SIG-M5 treated with dmso at 0.1 percent for 504 hours (cell line): ENCODE data around the gene DEFB118.
"Not testable (repeated sequence)": the region's sequence is repeated elsewhere in the genome, so short reads cannot be mapped to it uniquely, and the experiment has no call there.

Experiments
- DNase-seq: peaks from one replicate; lab custom pipeline; 2025; ENCODE audit not compliant: unreplicated experiment; lab: John Stamatoyannopoulos, UW

Gene DEFB118, protein sequence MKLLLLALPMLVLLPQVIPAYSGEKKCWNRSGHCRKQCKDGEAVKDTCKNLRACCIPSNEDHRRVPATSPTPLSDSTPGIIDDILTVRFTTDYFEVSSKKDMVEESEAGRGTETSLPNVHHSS

GRCh38 chr20:31368301-31368700 lies at the start of gene DEFB118:
DEFB118 (plus strand) TSS chr20:31368601; CDS start chr20:31368651, 50 bp downstream.
- no peak for DNase-seq

- DNase-seq = no peak
Measured at GRCh38 chr20:31322504-31322903, 45.9 kb upstream of the DEFB118 start.

DNA sequence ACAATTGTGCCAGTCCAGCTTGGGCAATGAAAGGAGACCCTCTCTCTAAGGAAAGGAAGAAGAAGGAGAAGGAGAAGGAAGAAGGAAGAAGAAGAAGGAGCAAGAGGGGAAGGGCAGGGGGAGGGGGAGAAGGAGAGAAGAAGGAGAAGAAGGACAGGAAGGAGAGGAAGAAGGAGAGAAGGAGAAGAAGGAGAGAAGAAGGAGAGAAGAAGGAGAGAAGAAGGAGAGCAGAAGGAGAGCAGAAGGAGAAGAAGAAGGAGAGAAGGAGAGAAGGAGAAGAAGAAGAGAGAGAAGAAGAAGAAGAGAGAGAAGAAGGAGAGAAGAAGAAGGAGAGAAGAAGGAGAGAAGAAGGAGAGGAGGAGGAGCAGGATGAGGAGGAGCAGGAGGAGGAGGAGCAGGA lies 37.5 kb upstream of the DEFB118 start:
- DNase-seq = no peak

DNA sequence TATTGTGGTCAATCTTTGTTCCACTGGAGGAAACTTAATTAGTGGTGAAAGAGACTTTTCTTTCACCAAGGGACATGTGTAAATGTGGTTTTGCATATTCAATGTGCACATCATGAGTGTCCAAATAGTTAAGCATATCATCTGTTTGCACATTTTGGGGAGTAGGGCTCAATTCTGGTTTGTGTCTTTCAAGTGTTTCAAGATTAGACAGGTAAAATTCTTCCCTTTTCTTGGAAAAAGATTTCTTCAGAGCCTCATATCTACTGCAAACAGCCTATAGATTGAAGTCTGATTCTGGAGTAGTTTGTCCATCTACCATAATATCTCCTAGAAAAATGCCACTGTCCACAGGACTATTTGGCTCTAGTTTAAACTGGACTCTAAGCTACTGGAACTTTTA lies 26.9 kb upstream of the DEFB118 start:
- DNase-seq = no peak

- DNase-seq = no peak
Measured at GRCh38 chr20:31355981-31356380, 12.4 kb upstream of the DEFB118 start.

GRCh38 chr20:31363295-31363694 lies 5.1 kb upstream of the DEFB118 start:
- no peak for DNase-seq

GRCh38 chr20:31364272-31364671 lies 4.1 kb upstream of the DEFB118 start:
- not testable (repeated sequence) for DNase-seq

- no peak for DNase-seq
Measured at GRCh38 chr20:31374346-31374745, 5.9 kb downstream of the DEFB118 start.

DNA sequence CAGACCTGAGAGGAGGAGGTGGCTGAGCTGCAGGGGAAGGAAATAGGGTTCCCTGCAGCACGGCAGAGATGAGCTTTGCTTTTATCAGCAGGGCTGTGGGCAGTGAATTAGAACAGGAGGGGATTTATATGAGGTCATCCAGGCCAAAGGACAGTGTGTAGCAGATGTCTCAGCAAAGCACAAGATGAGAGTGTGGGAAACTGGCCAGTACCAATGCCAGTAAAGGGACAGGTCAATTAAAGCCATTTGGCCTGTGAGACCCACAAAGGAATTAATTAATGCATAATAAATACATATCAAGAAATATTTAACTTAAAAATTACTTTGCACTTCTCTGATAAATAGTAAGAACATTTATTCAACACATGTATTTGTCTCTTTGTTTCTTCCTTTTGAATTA lies 22.1 kb downstream of the DEFB118 start, which contains the start of gene DEFB119:
Gene DEFB119 (minus strand): TSS at position 101 of the 400 bp plus-strand sequence. CDS start 107 bp downstream, outside the sequence.
- DNase-seq = no peak

- no peak for DNase-seq
Measured at GRCh38 chr20:31392836-31393235, 24.4 kb downstream of the DEFB118 start.

DNA sequence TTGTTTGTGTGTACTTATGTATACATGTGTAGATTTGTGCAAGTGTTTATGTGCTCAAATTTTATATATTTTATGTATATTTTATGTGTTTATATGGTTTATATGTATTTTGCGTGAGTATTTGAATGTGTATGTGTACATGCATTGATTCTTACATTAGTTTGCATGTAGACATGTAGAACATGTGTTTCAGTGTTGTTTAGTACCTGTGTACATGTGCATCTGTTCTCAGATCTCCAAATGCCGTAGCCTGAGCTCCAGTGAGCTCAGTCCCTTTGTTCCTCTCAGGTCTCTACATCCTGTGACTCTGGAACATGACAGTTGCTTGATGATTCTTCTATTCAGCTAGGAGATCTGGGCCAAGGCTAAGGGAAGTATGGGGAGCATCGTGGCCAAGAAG lies 26.5 kb downstream of the DEFB118 start:
- DNase-seq = no peak

DNA sequence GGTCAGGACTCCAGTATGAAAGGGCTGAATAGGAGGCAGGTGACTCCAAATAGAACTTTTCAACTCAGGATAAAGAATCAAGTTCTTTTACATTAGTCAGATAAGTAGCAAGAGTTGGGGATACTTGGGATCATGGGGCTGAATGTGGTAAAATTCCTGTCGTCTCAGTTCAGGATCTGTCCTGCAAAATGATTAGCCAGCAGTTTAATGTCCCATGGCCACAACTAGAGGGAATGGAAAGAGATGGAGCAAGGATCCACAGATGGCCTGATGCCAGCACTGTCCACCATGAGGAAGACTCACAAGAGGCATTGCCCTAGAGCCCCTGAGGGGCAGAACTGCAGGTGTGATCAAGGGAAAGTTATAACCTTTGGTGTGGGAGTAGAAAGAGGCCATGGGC lies 35.5 kb downstream of the DEFB118 start:
- DNase-seq = no peak

DNA sequence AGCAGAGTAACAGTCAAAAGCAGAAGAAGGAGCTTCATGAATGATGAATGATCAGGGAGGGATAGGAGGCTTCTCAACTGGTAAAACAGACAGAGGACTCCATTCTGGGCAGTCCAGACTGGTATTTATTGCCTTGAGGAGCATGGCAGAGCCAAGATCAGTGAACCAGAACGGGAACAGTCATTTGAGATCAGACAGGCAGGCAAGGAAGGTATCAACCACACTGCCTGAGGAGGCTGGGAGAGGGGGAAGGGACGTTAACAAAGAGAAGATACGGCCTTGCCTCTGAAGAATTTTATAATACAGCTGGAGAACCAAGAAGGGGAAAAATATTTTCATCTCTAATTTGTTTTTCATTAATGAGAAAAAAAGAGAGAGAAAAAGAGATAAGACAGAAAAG lies 37.7 kb downstream of the DEFB118 start, which contains the start of gene DEFB121:
Gene DEFB121 (minus strand): TSS at position 101 of the 400 bp plus-strand sequence. CDS start 63 bp downstream, at position 38.
- no peak for DNase-seq

DNA sequence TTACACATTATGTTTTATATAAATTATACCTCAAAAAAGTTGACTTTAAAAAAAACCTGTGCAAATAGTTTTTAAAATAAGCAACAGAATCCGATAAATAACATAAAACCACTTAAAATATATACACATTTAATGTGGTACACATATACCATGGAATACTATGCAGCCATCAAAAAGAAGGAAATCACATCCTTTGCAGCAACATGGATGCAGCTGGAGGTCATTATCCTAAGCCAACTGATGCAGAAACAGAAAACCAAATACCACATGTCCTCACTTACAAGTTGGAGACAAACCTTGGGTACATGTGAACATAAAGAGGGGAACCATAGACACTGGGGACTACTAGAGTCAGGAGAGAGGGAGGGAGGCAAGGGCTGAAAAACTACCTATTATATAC lies 41.6 kb downstream of the DEFB118 start:
- no peak for DNase-seq

DNA sequence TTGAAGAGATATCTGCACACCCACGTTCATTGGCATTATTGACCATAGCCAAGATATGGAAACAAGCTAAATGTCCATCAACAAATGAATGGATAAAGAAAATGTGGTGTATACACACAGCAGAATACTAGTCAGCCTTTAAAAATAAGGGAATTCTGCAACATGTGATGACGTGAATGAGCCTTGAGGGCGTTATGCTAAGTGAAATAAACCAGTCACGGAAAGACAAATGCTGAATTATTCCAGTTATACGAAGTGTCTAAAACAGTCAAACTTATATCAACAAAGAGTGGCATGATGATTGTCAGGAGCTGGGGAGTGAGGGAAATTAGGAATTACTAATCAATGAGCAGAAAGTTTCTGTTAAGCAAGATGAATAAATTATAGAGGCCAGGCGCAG lies 46.0 kb downstream of the DEFB118 start:
- no peak for DNase-seq

GRCh38 chr20:31415653-31416052 lies 47.3 kb downstream of the DEFB118 start:
- DNase-seq = no peak

- DNase-seq = no peak
Measured at GRCh38 chr20:31418307-31418706, 49.9 kb downstream of the DEFB118 start.
